HG02943 (cell line): ENCODE data around the gene ATL2.
"Not testable (repeated sequence)": the region's sequence is repeated elsewhere in the genome, so short reads cannot be mapped to it uniquely, and the experiment has no call there.

Experiments used
- ATAC-seq: cut with Tn5 transposase; IDR thresholded peaks from one replicate; pipeline ENCODE4 v1.9.1; 2021; ENCODE audit warnings: mild to moderate bottlenecking, low read depth, moderate library complexity; ENCODE audit not compliant: unreplicated experiment

Gene ATL2

GRCh38 chr2:38377050-38377828, at the start of gene ATL2:
TSS of gene ATL2 (minus strand) at chr2:38377273. CDS start at chr2:38377260, 13 bp downstream.
- ATAC-seq: peak; percentile 90

DNA sequence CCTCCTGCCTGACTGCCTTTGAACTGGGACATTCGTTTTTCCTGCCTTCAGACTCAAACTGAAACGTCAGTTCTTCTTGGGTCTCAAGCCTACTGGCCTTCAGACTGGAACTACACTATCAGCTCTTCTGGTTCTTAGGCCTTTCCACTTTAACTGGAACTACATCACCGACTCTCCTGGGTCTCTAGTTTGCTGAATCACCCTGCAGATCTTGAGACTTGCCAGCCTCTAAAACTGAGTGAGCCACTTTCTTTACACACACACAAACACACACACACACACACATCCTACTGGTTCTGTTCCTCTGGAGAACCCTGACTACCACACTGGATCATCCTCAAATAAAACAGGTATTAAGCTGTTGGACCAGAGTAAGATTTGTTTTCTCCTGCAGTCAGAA, 46.7 kb upstream of the ATL2 start:
- no peak for ATAC-seq

- ATAC-seq: no peak
Observed at GRCh38 chr2:38421274-38422056, 44.4 kb upstream of the ATL2 start.

DNA sequence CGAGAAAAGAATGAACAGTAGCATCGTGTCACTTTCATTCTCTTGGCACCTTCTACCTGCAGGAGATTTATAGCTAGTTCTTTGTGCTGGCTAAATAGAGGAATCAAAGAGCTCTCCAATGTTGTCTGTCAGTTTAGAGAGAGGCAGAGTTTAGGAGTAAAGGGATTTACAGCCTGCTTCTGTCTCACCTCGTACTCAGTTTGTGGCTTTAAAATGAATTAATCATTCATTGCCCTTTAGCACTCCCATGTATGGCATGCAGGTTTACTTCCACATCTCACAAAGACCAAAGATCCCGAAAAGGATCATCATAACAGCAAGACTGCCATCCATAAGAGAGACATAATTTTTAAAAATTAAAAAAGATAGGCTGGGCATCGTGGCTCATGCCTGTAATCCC, 42.4 kb upstream of the ATL2 start:
- no peak for ATAC-seq

DNA sequence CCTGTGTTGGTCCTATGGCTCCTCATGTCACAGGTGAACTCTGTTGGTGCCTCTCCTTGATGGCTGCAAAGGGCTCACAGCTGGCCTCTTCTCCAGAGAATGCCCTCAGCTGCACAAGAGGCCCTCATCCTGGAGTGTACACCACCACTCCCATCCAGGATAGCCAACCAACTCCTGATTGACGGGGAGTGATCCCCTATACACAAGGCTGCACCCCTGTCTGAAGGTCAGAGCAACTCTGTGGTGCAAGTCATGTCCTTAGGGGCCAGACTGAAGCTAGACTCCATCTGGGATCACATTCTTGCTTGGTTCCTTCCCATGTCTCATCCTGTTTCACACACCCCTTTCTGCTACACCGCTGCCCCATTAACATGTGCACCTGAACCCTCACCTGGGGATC, 41.7 kb upstream of the ATL2 start:
- no peak for ATAC-seq

DNA sequence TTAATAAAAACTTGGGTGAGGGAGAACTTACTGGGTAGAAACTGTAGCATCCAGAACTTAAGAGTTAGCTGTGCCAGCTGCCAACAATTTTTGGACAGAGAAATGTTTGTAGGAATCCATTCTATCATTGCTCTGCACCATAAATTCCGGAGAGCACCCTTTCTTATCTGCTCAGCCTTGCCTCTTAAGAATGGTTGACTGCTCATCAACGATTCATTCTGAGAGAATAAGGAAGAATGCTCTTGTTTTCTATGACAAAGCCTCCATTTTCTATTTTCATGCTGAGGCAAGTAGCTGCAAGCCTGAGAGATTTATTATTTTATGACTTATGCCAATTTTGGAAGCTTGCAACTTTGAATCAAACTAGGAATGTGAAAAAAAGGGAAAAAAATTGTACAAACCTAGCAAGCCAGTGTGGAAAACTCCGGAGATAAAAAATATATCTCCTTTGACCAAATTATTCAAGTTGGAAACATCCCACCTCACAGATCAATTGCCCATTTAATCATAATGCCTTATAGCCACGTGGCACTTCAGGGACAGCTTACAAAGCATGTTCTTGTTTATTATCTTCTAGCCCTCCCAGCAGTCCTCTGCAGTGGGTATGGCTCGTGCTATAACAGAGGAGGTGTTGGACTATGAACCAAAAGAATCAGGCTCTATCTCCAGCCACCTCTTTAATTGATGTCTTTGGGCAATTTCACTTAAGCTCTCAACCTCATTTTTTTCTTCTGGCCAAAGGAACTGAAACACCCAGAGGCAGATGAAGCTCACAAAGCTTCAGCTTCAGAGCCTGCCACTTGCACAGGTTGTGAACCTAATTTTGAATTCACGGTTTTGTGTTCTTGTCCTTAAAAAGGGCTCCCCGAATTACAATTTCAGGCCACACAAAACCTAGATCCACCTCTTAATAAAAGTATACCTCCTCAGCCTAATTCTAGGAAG, 40.9 kb upstream of the ATL2 start:
- no peak for ATAC-seq

GRCh38 chr2:38416296-38417036, 39.4 kb upstream of the ATL2 start:
- ATAC-seq: no peak

- no peak for ATAC-seq
Observed at GRCh38 chr2:38415728-38416291, 38.7 kb upstream of the ATL2 start.

GRCh38 chr2:38415023-38415422, 38.0 kb upstream of the ATL2 start:
- ATAC-seq: no peak

DNA sequence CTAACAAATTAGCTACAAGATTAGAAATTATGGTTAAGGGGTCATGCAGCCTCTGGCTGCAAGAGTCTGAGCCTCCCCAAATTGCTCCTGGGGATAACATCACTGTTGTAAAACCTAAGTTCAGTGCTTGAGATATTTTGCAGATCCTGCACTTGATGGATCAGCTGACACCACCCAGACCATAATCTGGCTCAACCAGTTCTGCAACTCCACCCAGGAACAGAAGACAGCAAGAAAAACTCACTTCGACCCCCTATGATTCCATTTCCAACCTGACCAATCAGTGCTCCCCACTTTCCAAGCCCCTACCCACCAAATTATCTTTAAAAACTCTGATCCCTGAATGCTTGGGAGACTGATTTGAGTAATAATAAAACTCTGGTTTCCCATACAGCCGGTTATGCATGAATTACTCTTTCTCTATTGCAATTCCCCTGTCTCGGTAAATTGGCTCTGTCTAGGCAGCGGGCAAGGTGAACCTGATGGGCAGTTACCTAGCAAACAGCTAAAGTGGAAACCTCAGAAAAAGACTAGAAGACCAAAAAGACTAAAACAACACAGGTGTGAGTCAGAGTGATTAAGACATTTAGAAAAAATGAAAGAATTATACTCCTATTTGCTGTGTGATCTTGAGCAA, 35.3 kb upstream of the ATL2 start:
- not testable (repeated sequence) for ATAC-seq

DNA sequence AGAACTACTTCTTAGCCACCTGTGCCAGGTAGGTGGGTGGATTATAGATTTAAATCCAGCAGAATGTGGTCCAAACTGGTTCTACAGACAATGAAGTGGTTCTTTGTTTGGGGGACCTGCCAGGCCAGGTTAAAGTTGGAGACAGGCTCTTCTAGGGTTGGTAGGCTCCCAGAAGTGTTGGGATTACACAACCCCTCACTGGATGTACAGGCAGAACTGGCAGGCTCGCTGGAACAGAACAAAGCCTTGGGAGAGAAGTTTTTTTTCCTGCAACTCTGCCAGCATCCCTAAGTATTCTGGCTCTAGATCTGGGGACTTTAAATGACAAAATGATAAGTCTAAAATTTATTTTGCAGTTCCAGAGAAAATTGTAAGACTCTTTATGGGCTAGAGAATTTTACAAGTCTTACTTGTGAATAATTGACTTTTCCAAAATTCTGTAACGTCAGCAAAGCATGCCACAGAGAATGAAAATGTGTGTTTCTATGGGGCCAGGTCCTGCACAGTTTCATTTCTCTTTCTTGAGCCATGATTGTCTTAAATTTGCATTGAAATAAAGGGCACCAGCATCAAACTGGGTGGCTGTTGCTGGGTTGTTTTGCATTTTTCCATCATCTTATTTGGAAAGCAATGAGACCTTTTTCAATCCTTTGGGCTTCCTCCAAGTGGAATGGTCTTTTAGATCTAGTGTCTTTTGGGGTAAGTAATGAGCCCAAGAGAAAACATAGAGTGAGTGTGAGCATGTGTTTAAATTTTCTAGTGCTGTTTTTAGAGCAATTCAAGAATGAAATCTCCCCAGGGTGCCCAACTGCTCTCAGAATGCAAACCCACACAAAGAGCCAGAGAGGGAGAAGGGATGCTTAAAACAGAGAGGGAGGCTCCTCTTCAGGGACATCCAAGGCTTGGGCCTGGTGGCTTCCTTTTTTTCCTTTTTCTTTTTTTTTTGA, 32.4 kb upstream of the ATL2 start:
- ATAC-seq: peak; percentile 63

GRCh38 chr2:38407111-38407682, 30.1 kb upstream of the ATL2 start:
- no peak for ATAC-seq

DNA sequence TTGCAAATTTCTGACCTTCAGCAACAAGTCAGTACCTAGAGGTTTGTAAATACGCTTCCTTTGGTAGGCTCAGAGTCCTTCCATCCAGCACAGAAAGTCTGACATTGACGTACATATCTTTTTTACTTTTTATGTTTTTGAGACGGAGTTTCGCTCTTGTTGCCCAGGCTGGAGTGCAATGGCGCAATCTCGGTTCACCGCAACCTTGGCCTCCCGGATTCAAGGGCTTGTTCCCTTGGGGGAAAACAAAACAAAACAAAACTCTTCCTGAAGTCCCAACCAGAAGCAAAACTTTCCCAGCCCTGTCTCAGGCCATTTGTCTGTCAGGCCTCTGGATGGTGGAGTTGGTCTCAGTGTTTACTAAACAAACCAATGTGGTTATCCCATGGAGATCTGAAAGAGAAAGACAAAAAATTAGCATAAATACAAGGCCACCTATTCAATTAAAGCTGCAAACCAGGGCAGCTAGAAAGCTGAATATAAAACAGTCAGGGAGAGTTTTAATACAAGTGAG, 29.6 kb upstream of the ATL2 start:
- ATAC-seq: no peak

GRCh38 chr2:38405917-38406596, 29.0 kb upstream of the ATL2 start:
- ATAC-seq: no peak

- ATAC-seq: no peak
Observed at GRCh38 chr2:38400513-38400912, 23.4 kb upstream of the ATL2 start.

DNA sequence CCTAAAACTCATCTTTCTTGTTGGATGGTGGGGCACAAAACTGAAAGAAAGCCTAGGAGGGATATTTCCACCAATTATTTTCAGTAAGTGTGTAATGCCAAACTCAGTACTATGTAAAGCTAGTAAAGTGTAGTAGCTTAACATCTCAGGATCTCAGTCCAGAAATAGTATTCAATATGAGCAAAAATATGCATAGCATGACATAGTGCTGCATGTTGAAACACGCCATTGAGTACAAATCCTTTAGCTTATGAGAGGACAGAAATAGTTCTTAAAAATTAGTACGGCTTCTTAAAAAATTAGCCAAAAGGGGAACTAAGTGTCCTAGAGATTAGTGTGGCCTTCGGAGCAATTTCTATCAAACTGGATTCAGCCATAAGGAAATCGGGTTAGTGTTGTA, 21.7 kb upstream of the ATL2 start:
- no peak for ATAC-seq

- no peak for ATAC-seq
Observed at GRCh38 chr2:38394903-38395341, 17.8 kb upstream of the ATL2 start.
